Vagina (tissue), 2 donors: Measurements from ENCODE around the gene ARHGEF16. TPM values are rescaled to one million over a fixed set of nuclear protein-coding genes. Genes with fewer than 3 reads are reported as not detected.
A peak's percentile ranks its signal among the peaks of the same experiment; 100 is the strongest.

Source experiments
- DNase-seq, 2 donors: peaks; one replicate each; pipeline ENCODE4 v3.0.0-alpha.2; 2017; ENCODE audit errors: extremely low spot score in 2 of 2
- H3K27ac ChIP-seq: fragments of 200-600 bp; sonication (generic); one replicate; pipeline ENCODE4 v1.5.1; 2019
- H3K27me3 ChIP-seq: fragments of 200-600 bp; sonication (generic); one replicate; pipeline ENCODE4 v1.5.1; 2019
- H3K36me3 ChIP-seq, 2 donors: fragments of 200-600 bp; sonication (generic); one replicate each; pipeline ENCODE4 v1.5.1; 2017 to 2019
- H3K4me1 ChIP-seq: fragments of 200-600 bp; sonication (generic); one replicate; pipeline ENCODE4 v1.5.1; 2019
- H3K4me3 ChIP-seq, 2 donors: fragments of 200-600 bp; sonication (generic); 1 replicate in 1 of 2; 2 replicates in 1 of 2; pipeline ENCODE4 v1.5.1; 2016 to 2019
- H3K9me3 ChIP-seq: fragments of 200-600 bp; sonication (generic); one replicate; pipeline ENCODE4 v1.5.1; 2019
- CTCF ChIP-seq, 3 experiments: fragments of 450-650 bp in 2 of 3; fragments of 200-600 bp in 1 of 3; sonication (generic) in 1 of 3; IDR thresholded peaks; one replicate each; pipeline ENCODE4 v1.5.1; 2017 to 2019; ENCODE audit warnings: antibody characterized with exemption in 3 of 3, mild to moderate bottlenecking in 2 of 3, moderate library complexity in 2 of 3
- POLR2A ChIP-seq, 2 donors: fragments of 450-650 bp; IDR thresholded peaks; one replicate each; pipeline ENCODE4 v1.6.1; 2017; ENCODE audit warnings: antibody characterized with exemption in 2 of 2, mild to moderate bottlenecking in 2 of 2, moderate library complexity in 2 of 2
- POLR2AphosphoS5 ChIP-seq, 2 donors: sonication (generic); formaldehyde crosslinking; IDR thresholded peaks; one replicate each; pipeline ENCODE4 v1.9.0; 2017; ENCODE audit warnings: antibody characterized with exemption in 2 of 2, mild to moderate bottlenecking in 2 of 2, low read depth in 1 of 2; ENCODE audit not compliant: insufficient read depth in 1 of 2
- intact Hi-C: fragments of 100-400 bp; cut with DNase I; formaldehyde crosslinking; loops from one replicate; pipeline ENCODE4 v1.15.1; 2023
- total RNA-seq: library from RNA; depleted of rRNA; stranded (reverse); fragments of >200 nt; gene quantifications from one replicate; pipeline ENCODE4 v1.2.3, GENCODE V29; 2016

Gene ARHGEF16
- 6.4 TPM for total RNA-seq

DNA sequence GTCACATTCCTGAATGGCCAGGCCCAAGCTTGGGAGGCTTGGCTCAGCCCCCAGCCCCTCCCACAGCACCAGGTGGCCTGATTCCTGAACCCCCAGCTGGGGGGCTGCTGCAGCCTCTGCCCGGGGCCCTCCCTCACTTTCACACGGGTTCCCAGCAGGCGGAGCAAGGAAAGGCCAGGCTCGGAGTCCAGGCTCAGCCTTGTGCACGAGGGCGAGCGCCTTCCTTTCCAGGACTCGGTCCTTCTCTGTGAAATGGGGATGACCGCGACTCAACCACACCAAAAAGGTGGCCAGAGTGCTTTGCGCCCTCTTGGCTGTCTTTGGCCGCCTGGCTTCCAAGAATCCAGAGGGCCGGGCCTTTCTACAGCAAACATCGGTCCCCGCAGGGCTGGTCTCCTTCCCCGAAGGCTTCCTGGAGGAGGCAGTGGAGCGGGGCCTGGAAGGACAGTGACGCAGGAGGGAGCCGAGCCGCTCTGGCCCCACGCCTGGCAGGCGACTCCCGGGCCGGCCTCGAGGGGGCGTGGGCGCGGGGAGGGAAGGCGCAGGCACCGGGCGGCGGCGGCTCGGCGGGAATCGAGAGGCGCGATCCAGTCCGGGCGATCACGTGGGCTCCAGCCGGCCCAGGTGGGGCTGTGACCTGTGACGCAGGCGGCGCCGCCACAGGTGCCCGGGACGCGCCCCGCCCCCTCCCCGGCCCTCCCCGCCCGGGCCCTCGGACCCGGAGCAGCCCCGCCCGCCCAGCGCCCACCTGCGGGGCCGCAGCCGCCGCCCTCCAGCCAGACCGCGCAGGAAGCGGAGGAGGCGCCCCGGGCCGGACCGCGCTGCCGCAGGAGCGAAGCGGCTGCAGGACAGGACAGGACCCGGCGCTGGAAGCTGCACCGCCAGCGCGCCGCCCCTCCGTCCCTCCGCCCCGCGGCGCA is at the start of gene ARHGEF16:
ARHGEF16 (plus strand) TSS at position 775 of the 920 bp plus-strand sequence. CDS start 8,420 bp downstream, outside the sequence.
- H3K27ac ChIP-seq = peak within 1 kb of the TSS; percentile 74
- intact Hi-C loops = loop anchor here (10.0 kb wide), 1 partner anchor 261 kb away; no protein-coding TSS in a partner anchor
- no peaks in the 10 kb centered on the region for H3K27me3 ChIP-seq
- no peaks in the 10 kb centered on the region for H3K36me3 ChIP-seq
- H3K9me3 ChIP-seq = no peaks in the 10 kb centered on the region
- peak in 1 of 3 experiments; percentile 24 for TF ChIP-seq CTCF (IDR thresholded peaks at IDR 0.05)
- no peak for TF ChIP-seq POLR2AphosphoS5 (IDR thresholded peaks at IDR 0.05; ENCODE audit: insufficient read depth in 1 of 2, low read depth in 1 of 2)
- DNase-seq = no peak
- peak within 1 kb of the TSS; percentile 60 to 70 for H3K4me3 ChIP-seq
- H3K4me1 ChIP-seq = peaks cover 38% of the 10 kb centered on the region

GRCh38 chr1:3404801-3405200 is 49.7 kb upstream of the ARHGEF16 start:
- DNase-seq = no peak
- TF ChIP-seq POLR2A (IDR thresholded peaks at IDR 0.05) (no peak), CTCF (IDR thresholded peaks at IDR 0.05) (no peak), POLR2AphosphoS5 (IDR thresholded peaks at IDR 0.05; ENCODE audit: insufficient read depth in 1 of 2, low read depth in 1 of 2) (no peak)
- H3K27ac ChIP-seq = no peak overlapping the region
- H3K9me3 ChIP-seq = no peaks in the 10 kb centered on the region
- peaks cover 12% of the 10 kb centered on the region for H3K4me1 ChIP-seq
- no peaks in the 10 kb centered on the region for H3K27me3 ChIP-seq
- H3K36me3 ChIP-seq = no peaks in the 10 kb centered on the region
- H3K4me3 ChIP-seq = no peak overlapping the region
- intact Hi-C loops = loop anchor here (5.0 kb wide), 1 partner anchor 52 kb away; no protein-coding TSS in a partner anchor

DNA sequence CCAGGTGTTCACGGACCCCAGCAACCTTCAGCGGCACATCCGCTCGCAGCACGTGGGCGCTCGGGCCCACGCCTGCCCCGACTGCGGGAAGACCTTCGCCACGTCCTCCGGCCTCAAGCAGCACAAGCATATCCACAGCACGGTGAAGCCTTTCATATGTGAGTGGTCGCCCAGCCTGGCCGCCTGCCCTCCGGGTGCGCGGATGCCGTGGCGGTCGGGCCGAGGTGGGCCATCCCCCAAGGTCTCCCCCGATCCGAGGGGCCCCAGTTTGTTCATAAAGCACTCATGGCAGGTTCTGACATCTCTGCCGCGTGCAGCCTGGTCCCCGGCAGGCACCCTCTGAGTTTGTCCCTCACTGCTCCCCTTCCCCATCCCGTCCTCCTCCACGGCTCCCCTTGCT is 49.0 kb upstream of the ARHGEF16 start:
- H3K27ac ChIP-seq = no peak overlapping the region
- no peaks in the 10 kb centered on the region for H3K9me3 ChIP-seq
- no peak for DNase-seq
- H3K4me1 ChIP-seq = peaks cover 12% of the 10 kb centered on the region
- intact Hi-C loops = no loop called here
- H3K27me3 ChIP-seq = no peaks in the 10 kb centered on the region
- no peaks in the 10 kb centered on the region for H3K36me3 ChIP-seq
- TF ChIP-seq POLR2A (IDR thresholded peaks at IDR 0.05) = no peak
- TF ChIP-seq POLR2AphosphoS5 (IDR thresholded peaks at IDR 0.05; ENCODE audit: insufficient read depth in 1 of 2, low read depth in 1 of 2) = no peak
- TF ChIP-seq CTCF (IDR thresholded peaks at IDR 0.05) = no peak
- no peak overlapping the region for H3K4me3 ChIP-seq

GRCh38 chr1:3405974-3406867 is 48.2 kb upstream of the ARHGEF16 start:
- intact Hi-C loops = no loop called here
- H3K36me3 ChIP-seq = no peaks in the 10 kb centered on the region
- DNase-seq = no peak
- H3K27ac ChIP-seq = no peak overlapping the region
- peaks cover 12% of the 10 kb centered on the region for H3K4me1 ChIP-seq
- H3K4me3 ChIP-seq = no peak overlapping the region
- no peaks in the 10 kb centered on the region for H3K27me3 ChIP-seq
- no peaks in the 10 kb centered on the region for H3K9me3 ChIP-seq
- TF ChIP-seq POLR2A (IDR thresholded peaks at IDR 0.05) (no peak), CTCF (IDR thresholded peaks at IDR 0.05) (no peak)
